SJSA1 (cell line): ENCODE measurements around the gene TADA2B. TPM values are rescaled to one million over a fixed set of nuclear protein-coding genes. Genes with fewer than 3 reads are reported as not detected.

ENCODE experiments used
- DNase-seq, 2 experiments: peaks; one replicate each; pipeline ENCODE4 v3.0.0-alpha.2; 2015 to 2020; ENCODE audit warnings: low spot score in 2 of 2, low read depth in 1 of 2
- H3K27ac ChIP-seq: fragments of 250-450 bp; sonication (Bioruptor Pico); 2 replicates; pipeline ENCODE4 v1.5.1; 2020; ENCODE audit warnings: mild to moderate bottlenecking, moderate library complexity
- H3K27me3 ChIP-seq: fragments of 250-450 bp; sonication (Bioruptor Pico); replicated peaks from 2 replicates; pipeline ENCODE4 v1.5.1; 2020; ENCODE audit warnings: mild to moderate bottlenecking, moderate library complexity
- H3K36me3 ChIP-seq: fragments of 250-450 bp; sonication (Bioruptor Pico); 2 replicates; pipeline ENCODE4 v1.5.1; 2020; ENCODE audit warnings: mild to moderate bottlenecking
- H3K4me1 ChIP-seq: fragments of 250-450 bp; sonication (Bioruptor Pico); replicated peaks from 2 replicates; pipeline ENCODE4 v1.6.1; 2021; ENCODE audit warnings: mild to moderate bottlenecking
- H3K4me3 ChIP-seq: fragments of 250-450 bp; sonication (Bioruptor Pico); 2 replicates; pipeline ENCODE4 v1.5.1; 2020; ENCODE audit warnings: mild to moderate bottlenecking
- H3K9me3 ChIP-seq: fragments of 250-450 bp; sonication (Bioruptor Pico); replicated peaks from 2 replicates; pipeline ENCODE4 v1.5.1; 2020; ENCODE audit warnings: mild to moderate bottlenecking
- total RNA-seq: library from RNA; depleted of rRNA; stranded (reverse); fragments of >200 nt; shearing (Covaris generic); gene quantifications from 2 replicates; pipeline ENCODE4 v1.2.3, GENCODE V29; 2014

TADA2B gene
- total RNA-seq, 1 experiment from 2014 or later: 7.7 TPM

DNA sequence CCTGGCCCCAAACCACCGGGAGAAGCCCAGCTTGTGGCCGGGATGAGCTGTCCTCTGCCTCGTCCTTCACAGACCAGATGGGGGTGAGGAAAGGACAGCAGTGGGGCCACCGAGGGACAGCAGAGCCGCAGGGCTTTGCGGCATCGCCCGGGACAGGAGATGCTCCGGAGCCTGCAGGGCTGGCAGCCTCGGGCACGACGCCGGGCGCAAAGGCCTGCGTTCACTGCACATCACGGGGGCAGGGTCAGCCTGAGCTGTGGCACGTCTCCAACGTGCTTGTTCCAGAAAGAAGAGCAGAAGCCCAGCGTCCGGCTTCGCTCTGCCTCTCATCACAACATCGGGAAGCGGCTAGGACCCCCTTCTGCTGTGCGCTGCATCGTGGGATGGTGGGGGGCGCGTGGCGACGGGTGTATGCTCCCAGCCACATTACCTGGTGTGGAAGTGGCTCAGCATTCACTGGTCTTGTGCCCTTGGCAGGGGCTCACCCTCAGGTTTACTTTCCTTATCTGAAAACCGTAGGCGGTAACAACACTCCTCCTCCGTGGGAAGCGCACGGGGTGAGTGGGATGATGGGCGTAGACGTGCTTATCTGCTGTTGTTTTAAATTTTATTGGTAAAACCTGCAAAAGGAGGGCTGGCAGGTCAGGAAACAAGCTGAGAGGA is 7.4 kb downstream of the TADA2B start:
- Histone ChIP-seq H3K36me3 (no peaks in the 10 kb centered on the region), H3K27me3 (no peaks in the 10 kb centered on the region), H3K4me1 (no peaks in the 10 kb centered on the region), H3K9me3 (no peaks in the 10 kb centered on the region), H3K27ac (no peak overlapping the region), H3K4me3 (no peak overlapping the region)
- no peak for DNase-seq

DNA sequence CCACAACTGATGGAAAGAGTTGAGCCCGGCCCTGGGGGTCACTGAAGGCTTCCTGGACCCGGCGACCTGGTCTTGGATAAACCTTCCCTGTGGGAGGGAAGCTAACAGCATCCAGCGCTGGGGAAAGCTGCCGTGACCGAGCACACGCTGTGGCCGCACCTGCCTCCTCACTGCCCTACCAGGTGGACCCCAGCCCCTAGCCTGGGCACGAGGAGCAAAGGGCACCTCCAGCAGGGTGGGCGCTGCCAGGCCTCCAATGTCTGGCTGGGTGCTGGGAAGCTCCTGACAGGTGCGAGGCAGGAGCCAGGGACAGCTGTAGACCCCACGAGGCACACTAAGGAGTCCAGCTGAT is 7.9 kb downstream of the TADA2B start:
- H3K27ac ChIP-seq: no peak overlapping the region
- H3K4me3 ChIP-seq: no peak overlapping the region
- H3K9me3 ChIP-seq: no peaks in the 10 kb centered on the region
- H3K4me1 ChIP-seq: no peaks in the 10 kb centered on the region
- H3K27me3 ChIP-seq: no peaks in the 10 kb centered on the region
- H3K36me3 ChIP-seq: no peaks in the 10 kb centered on the region
- no peak for DNase-seq

GRCh38 chr4:7051905-7052304 is 8.7 kb downstream of the TADA2B start:
- Histone ChIP-seq H3K36me3 (no peaks in the 10 kb centered on the region), H3K9me3 (no peaks in the 10 kb centered on the region), H3K4me1 (no peaks in the 10 kb centered on the region), H3K27me3 (no peaks in the 10 kb centered on the region), H3K4me3 (no peak overlapping the region), H3K27ac (no peak overlapping the region)
- no peak for DNase-seq

GRCh38 chr4:7052313-7052712 is 9.1 kb downstream of the TADA2B start:
- no peaks in the 10 kb centered on the region for H3K27me3 ChIP-seq
- no peak for DNase-seq
- no peak overlapping the region for H3K27ac ChIP-seq
- no peak overlapping the region for H3K4me3 ChIP-seq
- H3K36me3 ChIP-seq: no peaks in the 10 kb centered on the region
- no peaks in the 10 kb centered on the region for H3K4me1 ChIP-seq
- H3K9me3 ChIP-seq: no peaks in the 10 kb centered on the region

DNA sequence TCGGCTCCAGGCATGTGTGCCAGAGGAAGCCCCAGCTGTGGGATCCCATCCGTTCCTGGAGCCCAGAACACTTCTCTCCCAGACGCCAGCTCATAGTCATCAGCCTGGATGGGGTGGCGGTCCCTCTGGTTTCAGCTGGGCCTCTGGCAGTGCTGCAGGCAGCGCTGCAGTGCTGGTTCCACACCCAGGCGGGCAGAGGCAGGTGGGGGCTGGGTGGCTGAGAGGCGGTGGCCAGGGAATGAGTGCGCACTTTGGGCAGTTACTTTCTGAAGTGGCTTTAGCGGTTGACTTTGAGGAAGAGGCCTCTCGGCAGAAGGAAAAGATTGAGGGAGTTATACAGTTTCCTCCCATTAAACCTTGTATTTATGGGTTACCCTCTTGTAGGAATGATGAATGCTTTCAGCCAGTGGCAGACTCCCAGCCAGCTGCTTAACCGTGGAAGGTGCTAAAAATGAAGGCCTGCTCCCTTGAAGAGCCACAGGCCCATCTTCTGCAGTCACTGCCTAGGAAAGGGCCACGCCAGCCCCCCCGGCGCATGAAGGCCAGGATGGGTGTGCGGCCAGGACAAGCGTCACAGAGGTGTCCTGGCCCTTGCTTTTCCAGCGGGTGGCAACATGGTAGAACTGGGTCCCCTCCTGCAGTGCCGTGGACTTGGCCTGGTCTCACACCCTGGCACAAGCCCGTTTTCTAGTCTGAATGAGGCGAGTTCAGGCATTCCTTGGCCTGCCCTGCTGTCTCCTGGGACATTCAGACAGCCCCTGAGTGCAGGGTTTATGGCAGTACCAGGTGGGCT is 9.9 kb downstream of the TADA2B start:
- no peak for DNase-seq
- Histone ChIP-seq H3K4me1 (no peaks in the 10 kb centered on the region), H3K4me3 (no peak overlapping the region), H3K27ac (no peak overlapping the region), H3K9me3 (no peaks in the 10 kb centered on the region), H3K27me3 (no peaks in the 10 kb centered on the region), H3K36me3 (no peaks in the 10 kb centered on the region)

- Histone ChIP-seq H3K4me1 (no peaks in the 10 kb centered on the region), H3K27me3 (no peaks in the 10 kb centered on the region)
Measured at GRCh38 chr4:7054106-7054880, 11.1 kb downstream of the TADA2B start.

GRCh38 chr4:7055111-7055989 is 12.2 kb downstream of the TADA2B start:
- no peaks in the 10 kb centered on the region for H3K36me3 ChIP-seq
- no peak overlapping the region for H3K27ac ChIP-seq
- H3K4me1 ChIP-seq: no peaks in the 10 kb centered on the region
- no peak for DNase-seq
- H3K4me3 ChIP-seq: no peak overlapping the region
- no peaks in the 10 kb centered on the region for H3K9me3 ChIP-seq
- no peaks in the 10 kb centered on the region for H3K27me3 ChIP-seq

More at GRCh38 chr4:7054106-7054880, 11.1 kb downstream of the TADA2B start:
- Histone ChIP-seq H3K36me3 (no peaks in the 10 kb centered on the region), H3K9me3 (no peaks in the 10 kb centered on the region), H3K27ac (no peak overlapping the region), H3K4me3 (no peak overlapping the region)
- DNase-seq: no peak

DNA sequence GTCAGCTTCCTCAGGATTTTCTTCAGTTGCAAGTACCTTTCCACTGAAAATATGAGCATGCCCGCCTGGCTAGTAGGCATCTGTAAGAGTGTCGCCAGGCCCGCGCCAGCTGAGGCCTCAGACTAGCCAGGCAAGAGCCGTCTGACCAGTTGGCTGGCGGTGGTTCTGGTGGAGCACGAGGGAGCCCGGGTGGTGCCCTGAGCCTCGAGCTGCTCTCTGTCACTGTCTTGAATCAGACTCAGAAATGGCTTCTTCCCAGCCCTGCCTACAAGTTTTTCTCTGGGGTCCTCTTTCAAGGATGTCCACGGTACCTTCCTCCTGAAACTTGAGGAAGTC is 12.8 kb downstream of the TADA2B start:
- no peak for DNase-seq
- H3K27ac ChIP-seq: no peak overlapping the region
- no peaks in the 10 kb centered on the region for H3K36me3 ChIP-seq
- no peaks in the 10 kb centered on the region for H3K4me1 ChIP-seq
- H3K9me3 ChIP-seq: no peaks in the 10 kb centered on the region
- no peaks in the 10 kb centered on the region for H3K27me3 ChIP-seq
- no peak overlapping the region for H3K4me3 ChIP-seq

GRCh38 chr4:7058792-7059191 is 15.6 kb downstream of the TADA2B start:
- H3K4me1 ChIP-seq: no peaks in the 10 kb centered on the region
- DNase-seq: no peak
- no peak overlapping the region for H3K27ac ChIP-seq
- H3K27me3 ChIP-seq: no peaks in the 10 kb centered on the region
- no peak overlapping the region for H3K4me3 ChIP-seq
- no peaks in the 10 kb centered on the region for H3K9me3 ChIP-seq
- H3K36me3 ChIP-seq: peaks cover 9% of the 10 kb centered on the region

DNA sequence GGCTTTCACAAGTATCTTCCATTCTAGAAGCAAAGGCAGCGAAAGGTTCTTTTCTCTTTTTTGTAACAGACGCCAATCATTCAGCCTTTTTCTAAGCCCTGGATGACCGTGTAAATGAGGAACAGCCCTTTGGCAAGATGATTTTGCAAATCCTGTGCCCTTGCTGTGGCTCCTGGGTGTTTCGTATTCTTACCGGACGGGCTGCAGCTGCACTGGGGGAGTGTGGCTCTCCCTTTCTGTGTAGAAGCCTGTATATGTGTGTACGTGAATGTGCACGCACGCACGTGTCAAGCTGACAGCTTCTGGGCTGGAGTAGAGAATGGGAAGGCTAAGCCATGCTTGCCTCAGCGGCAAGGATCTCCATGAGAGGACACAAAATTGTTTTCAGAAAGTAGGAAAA is 16.5 kb downstream of the TADA2B start:
- Histone ChIP-seq H3K9me3 (no peaks in the 10 kb centered on the region), H3K27ac (no peak overlapping the region), H3K36me3 (peaks cover 11% of the 10 kb centered on the region), H3K4me3 (no peak overlapping the region), H3K27me3 (no peaks in the 10 kb centered on the region), H3K4me1 (no peaks in the 10 kb centered on the region)
- no peak for DNase-seq

DNA sequence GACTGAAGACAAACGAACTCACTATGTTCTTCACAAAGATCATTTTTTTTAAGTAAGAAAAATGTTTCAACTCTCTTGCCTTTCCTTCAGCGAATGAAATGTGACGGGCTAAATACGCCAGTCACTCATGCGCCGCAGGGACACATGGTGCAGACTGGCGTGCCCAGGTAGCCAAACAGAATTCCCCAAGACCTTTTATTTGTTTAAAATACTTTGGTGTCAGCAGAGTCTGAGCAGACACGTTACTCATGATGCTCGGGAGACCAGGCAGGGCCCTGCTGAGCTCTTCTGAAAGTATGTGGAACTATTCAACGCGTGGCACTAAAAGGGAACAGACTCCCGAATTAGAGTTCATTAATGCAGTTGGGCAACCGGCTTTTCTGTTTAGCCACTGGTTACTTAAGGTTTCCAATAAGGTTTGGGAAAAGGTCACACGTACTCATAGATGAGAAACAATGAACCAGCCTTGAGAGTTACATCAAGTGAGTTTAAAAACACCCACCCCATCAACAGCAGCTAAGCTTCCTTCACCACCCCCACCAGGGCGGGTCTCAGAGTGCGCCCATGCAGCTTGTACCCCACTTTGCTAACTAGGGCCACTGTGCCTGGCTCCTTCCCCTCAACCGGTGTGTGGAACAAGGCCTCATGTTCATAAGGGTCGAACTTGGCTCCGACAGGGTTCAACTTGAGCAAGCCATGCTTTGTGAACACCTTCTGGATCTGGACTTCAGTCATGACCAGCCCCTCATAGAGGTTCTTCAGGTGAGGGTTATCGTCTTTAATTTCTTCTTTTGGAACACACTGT is 17.4 kb downstream of the TADA2B start:
- H3K36me3 ChIP-seq: peaks cover 14% of the 10 kb centered on the region

GRCh38 chr4:7061815-7062214 is 18.6 kb downstream of the TADA2B start:
- Histone ChIP-seq H3K36me3 (peaks cover 14% of the 10 kb centered on the region), H3K4me3 (no peak overlapping the region), H3K9me3 (no peaks in the 10 kb centered on the region), H3K4me1 (0 out of 2 replicates have a peak, but pooled peaks cover 3% of the 10 kb centered on the region), H3K27ac (no peak overlapping the region), H3K27me3 (no peaks in the 10 kb centered on the region)
- DNase-seq: no peak

More for the DNA sequence above, 17.4 kb downstream of the TADA2B start:
- Histone ChIP-seq H3K4me3 (no peak overlapping the region), H3K27me3 (no peaks in the 10 kb centered on the region), H3K4me1 (no peaks in the 10 kb centered on the region), H3K9me3 (no peaks in the 10 kb centered on the region), H3K27ac (no peak overlapping the region)
- DNase-seq: no peak

DNA sequence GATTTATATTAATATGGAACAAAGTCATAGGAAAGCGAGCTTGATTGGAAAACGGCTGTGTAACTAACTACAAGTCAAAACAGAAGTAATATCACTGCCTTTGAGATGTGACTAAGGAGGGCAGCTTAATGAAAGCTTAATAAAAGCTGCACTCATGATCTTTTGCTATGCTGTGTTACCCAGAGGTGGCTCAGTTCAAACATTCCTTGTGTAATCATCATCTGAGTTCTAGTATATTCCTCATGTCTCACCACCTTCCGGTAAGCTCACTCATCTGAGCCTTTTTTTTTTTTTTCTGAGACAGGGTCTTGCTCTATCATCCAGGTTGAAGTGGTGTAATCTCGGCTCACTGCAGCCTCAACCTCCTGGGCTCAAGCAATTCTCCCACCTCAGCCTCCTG is 19.6 kb downstream of the TADA2B start:
- H3K36me3 ChIP-seq: peaks cover 20% of the 10 kb centered on the region
- no peak for DNase-seq
- no peak overlapping the region for H3K4me3 ChIP-seq

More for the DNA sequence above, 19.6 kb downstream of the TADA2B start:
- no peaks in the 10 kb centered on the region for H3K9me3 ChIP-seq
- H3K4me1 ChIP-seq: 0 out of 2 replicates have a peak, but pooled peaks cover 5% of the 10 kb centered on the region
- no peaks in the 10 kb centered on the region for H3K27me3 ChIP-seq
- H3K27ac ChIP-seq: no peak overlapping the region
